Epithelial cell of esophagus (primary cell): ENCODE data around the gene RASGRP3.

Source experiments
- DNase-seq: peaks from one replicate; pipeline ENCODE4 v3.0.0; 2010; ENCODE audit warnings: low read depth
- H3K4me3 ChIP-seq: 2 replicates; pipeline ENCODE4 v1.5.1; 2011; ENCODE audit warnings: mild to moderate bottlenecking, low read length, control low read depth
- TF ChIP-seq, protein P1 (sequence below): IDR thresholded peaks from 2 replicates; pipeline ENCODE4 v1.5.1; 2011; ENCODE audit warnings: low read depth, mild to moderate bottlenecking, low read length, control low read depth, inconsistent platforms; ENCODE audit not compliant: insufficient read depth; ENCODE audit errors: missing control alignments

RASGRP3 gene

DNA sequence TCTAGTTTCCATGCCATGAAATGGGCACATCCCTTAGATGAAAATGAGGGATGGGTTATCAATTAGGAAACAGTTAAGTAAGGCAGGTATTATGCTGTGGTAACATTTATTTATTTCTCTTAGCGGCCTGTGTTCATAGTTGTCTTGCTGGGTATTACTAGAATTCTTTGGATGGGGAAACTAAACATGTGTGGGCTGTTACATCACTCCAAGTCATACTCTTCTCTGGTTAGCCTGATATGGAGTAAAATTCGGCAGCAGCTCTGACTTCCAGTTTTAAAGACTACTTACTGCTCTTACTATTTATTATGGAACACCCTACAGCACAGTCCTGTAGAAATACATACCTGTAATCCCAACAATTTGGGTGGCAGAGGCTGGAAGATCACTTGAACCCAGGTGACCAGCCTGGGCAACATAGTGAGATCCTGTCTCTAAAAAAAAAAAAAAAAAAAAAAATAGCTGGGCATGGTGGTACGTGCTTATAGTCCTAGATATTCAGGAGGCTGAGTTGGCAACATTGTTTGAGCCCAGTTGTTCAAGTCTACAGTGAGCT lies 33.1 kb upstream of the RASGRP3 start:
- H3K4me3 ChIP-seq = no peak overlapping the region
- no peak for DNase-seq
- TF ChIP-seq, protein P1, sequence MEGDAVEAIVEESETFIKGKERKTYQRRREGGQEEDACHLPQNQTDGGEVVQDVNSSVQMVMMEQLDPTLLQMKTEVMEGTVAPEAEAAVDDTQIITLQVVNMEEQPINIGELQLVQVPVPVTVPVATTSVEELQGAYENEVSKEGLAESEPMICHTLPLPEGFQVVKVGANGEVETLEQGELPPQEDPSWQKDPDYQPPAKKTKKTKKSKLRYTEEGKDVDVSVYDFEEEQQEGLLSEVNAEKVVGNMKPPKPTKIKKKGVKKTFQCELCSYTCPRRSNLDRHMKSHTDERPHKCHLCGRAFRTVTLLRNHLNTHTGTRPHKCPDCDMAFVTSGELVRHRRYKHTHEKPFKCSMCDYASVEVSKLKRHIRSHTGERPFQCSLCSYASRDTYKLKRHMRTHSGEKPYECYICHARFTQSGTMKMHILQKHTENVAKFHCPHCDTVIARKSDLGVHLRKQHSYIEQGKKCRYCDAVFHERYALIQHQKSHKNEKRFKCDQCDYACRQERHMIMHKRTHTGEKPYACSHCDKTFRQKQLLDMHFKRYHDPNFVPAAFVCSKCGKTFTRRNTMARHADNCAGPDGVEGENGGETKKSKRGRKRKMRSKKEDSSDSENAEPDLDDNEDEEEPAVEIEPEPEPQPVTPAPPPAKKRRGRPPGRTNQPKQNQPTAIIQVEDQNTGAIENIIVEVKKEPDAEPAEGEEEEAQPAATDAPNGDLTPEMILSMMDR = no peak

GRCh38 chr2:33444967-33445366 lies 31.5 kb upstream of the RASGRP3 start:
- TF ChIP-seq, protein P1 = no peak

GRCh38 chr2:33448220-33448899 lies 28.1 kb upstream of the RASGRP3 start:
- TF ChIP-seq, protein P1 = no peak
- no peak overlapping the region for H3K4me3 ChIP-seq
- DNase-seq = no peak

More at GRCh38 chr2:33444967-33445366, 31.5 kb upstream of the RASGRP3 start:
- H3K4me3 ChIP-seq = no peak overlapping the region
- no peak for DNase-seq

- TF ChIP-seq, protein P1 = no peak
- no peak for DNase-seq
- no peak overlapping the region for H3K4me3 ChIP-seq
Observed at GRCh38 chr2:33451214-33451613, 25.2 kb upstream of the RASGRP3 start.

- DNase-seq = no peak
- no peak overlapping the region for H3K4me3 ChIP-seq
- TF ChIP-seq, protein P1 = no peak
Observed at GRCh38 chr2:33451825-33452224, 24.6 kb upstream of the RASGRP3 start.

GRCh38 chr2:33452545-33452944 lies 23.9 kb upstream of the RASGRP3 start:
- DNase-seq = no peak
- TF ChIP-seq, protein P1 = no peak
- H3K4me3 ChIP-seq = no peak overlapping the region
